ENCODE data around the gene MFSD8. TPM values are rescaled to one million over a fixed set of nuclear protein-coding genes. Genes with fewer than 3 reads are reported as not detected.
"Not testable (repeated sequence)": the region's sequence is repeated elsewhere in the genome, so short reads cannot be mapped to it uniquely, and the experiment has no call there.

MFSD8 gene
- total and polyA plus RNA-seq, 8 donors, result 1.8 to 65.9 (median 12.2) TPM

DNA sequence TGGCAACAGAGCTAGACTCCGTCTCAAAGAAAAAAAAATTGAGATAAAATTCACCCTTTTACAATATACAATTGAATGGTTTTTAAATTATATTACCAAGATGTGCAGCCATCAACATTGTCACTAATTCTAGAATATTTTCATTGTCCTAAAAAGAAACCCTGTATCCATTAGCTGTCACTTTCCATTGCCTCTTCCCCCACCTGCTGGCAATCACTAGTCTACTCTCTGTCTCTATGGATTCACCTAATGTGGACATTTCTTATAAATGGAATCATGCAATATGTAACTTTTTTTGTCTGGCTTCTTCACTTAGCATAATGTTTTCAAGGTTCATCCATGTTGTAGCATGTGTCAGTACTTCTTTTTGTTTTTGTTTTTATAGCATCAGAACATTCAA lies 21.0 kb upstream of the MFSD8 start:
- no peaks in the 10 kb centered on the region for H3K27me3 ChIP-seq
- H3K4me3 ChIP-seq, result no peak overlapping the region
- no peaks in the 10 kb centered on the region for H3K9me3 ChIP-seq
- H3K27ac ChIP-seq, result no peak overlapping the region
- TF ChIP-seq EP300 (IDR thresholded peaks at IDR 0.05) (no peak), POLR2A (IDR thresholded peaks at IDR 0.05) (no peak), POLR2AphosphoS5 (IDR thresholded peaks at IDR 0.05) (no peak)
- TF ChIP-seq, protein P1, sequence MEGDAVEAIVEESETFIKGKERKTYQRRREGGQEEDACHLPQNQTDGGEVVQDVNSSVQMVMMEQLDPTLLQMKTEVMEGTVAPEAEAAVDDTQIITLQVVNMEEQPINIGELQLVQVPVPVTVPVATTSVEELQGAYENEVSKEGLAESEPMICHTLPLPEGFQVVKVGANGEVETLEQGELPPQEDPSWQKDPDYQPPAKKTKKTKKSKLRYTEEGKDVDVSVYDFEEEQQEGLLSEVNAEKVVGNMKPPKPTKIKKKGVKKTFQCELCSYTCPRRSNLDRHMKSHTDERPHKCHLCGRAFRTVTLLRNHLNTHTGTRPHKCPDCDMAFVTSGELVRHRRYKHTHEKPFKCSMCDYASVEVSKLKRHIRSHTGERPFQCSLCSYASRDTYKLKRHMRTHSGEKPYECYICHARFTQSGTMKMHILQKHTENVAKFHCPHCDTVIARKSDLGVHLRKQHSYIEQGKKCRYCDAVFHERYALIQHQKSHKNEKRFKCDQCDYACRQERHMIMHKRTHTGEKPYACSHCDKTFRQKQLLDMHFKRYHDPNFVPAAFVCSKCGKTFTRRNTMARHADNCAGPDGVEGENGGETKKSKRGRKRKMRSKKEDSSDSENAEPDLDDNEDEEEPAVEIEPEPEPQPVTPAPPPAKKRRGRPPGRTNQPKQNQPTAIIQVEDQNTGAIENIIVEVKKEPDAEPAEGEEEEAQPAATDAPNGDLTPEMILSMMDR (IDR thresholded peaks at IDR 0.05), result no peak
- DNase-seq, result no peak
- no peaks in the 10 kb centered on the region for H3K4me1 ChIP-seq
- intact Hi-C loops (cut with DNase I; ENCODE audit: low total_unique reads), result no loop called here
- peaks cover 0 to 71% (median 53%) of the 10 kb centered on the region in 4 donors for H3K36me3 ChIP-seq
- 93 to 100% (median 97%) methylated on average over 1 of the region's 1 CpG for WGBS, 5 donors

DNA sequence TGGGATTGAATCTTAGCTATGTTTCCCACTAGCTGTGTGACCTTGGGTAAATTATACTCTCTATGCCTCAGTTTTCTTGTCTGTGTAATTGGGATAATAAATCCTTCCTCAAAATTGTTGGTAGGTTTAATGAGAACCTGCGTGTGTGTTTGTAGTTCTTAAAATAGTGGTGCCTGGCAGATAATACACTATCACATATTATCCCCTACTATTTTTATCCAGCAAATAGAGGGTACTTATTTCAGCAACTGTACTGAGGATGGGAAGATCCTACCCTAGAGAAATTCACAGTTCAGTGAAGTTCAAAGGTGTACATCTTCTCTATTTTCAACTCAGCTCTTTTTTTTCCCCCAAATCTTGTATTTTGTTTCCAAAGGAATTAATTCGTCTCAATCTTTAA lies 17.5 kb upstream of the MFSD8 start:
- Histone ChIP-seq H3K27ac (no peak overlapping the region), H3K9me3 (no peaks in the 10 kb centered on the region), H3K4me1 (no peaks in the 10 kb centered on the region), H3K4me3 (no peak overlapping the region), H3K27me3 (no peaks in the 10 kb centered on the region), H3K36me3 (peaks cover 0 to 42% (median 37%) of the 10 kb centered on the region in 4 donors)
- no peak for DNase-seq
- intact Hi-C loops (cut with DNase I; ENCODE audit: low total_unique reads), result no loop called here
- TF ChIP-seq, protein P1 (IDR thresholded peaks at IDR 0.05), result no peak
- TF ChIP-seq EP300 (IDR thresholded peaks at IDR 0.05) (no peak), POLR2A (IDR thresholded peaks at IDR 0.05) (no peak), POLR2AphosphoS5 (IDR thresholded peaks at IDR 0.05) (no peak)
- WGBS, 5 donors, result 87 to 100% (median 96%) methylated on average over 2 of the region's 2 CpGs

DNA sequence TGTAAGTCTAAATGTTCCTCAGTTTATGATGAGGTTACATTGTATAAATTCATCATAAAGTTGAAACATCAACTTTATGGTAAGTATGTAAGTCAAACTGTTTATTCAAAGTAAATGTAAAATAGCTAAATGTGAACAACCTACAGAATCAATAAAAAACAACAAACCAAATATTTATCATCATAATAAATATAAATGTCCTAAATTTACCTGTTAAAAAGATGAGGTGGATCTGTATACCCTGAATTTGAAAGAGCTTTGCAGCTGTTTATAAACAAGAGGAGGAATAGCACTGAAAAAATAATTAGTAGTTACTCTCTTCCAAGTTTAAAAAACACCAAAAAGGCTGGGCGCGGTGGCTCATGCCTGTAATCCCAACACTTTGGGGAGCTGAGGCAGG lies 14.0 kb upstream of the MFSD8 start:
- TF ChIP-seq EP300 (IDR thresholded peaks at IDR 0.05), result no peak
- no peak for TF ChIP-seq POLR2AphosphoS5 (IDR thresholded peaks at IDR 0.05)
- TF ChIP-seq POLR2A (IDR thresholded peaks at IDR 0.05), result no peak
- TF ChIP-seq, protein P1 (IDR thresholded peaks at IDR 0.05), result no peak
- no peaks in the 10 kb centered on the region for H3K9me3 ChIP-seq
- intact Hi-C loops (cut with DNase I; ENCODE audit: low total_unique reads), result no loop called here
- peaks cover 0 to 13% (median 12%) of the 10 kb centered on the region in 4 donors for H3K36me3 ChIP-seq
- no peak overlapping the region for H3K4me3 ChIP-seq
- peaks cover 0 to 4% (median 0%) of the 10 kb centered on the region in 4 donors for H3K4me1 ChIP-seq
- WGBS, 5 donors, result 90 to 100% (median 96%) methylated on average over 2 of the region's 2 CpGs
- no peaks in the 10 kb centered on the region for H3K27me3 ChIP-seq
- no peak overlapping the region for H3K27ac ChIP-seq
- no peak for DNase-seq

DNA sequence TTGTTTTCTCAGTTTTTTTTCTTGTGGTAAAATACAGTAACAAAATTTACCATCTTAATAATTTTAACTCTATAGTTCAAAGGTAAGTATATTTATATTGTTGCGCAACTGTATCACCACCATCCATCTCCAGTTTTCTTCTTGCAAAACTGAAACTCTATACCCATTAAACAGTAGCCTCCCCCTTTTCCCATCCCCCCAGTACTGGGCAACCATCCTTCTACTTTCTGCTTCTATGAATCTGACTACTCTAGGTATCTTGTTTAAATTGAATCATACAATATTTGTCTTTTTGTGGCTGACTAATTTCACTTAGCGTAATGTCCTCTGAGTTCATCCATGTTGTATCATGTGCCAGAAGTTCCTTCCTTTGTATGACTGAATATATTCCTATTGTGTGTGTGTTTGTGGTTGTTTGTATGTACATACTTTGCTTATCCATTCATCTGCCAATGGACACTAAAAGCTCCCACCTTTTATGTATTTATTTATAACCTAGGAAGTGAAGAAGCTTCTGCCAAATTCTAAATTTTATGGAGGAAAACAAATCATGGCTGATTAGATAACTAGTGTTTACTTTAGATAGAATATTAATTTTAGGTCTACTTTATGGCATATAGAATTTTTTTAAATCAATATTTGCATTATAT lies 10.3 kb upstream of the MFSD8 start:
- TF ChIP-seq, protein P1 (IDR thresholded peaks at IDR 0.05), result no peak
- no peak for TF ChIP-seq POLR2AphosphoS5 (IDR thresholded peaks at IDR 0.05)
- no peak for TF ChIP-seq EP300 (IDR thresholded peaks at IDR 0.05)
- TF ChIP-seq POLR2A (IDR thresholded peaks at IDR 0.05), result no peak
- WGBS, 5 donors, result 81 to 89% (median 86%) methylated on average over 2 of the region's 2 CpGs
- DNase-seq, result no peak
- peaks cover 0 to 16% (median 14%) of the 10 kb centered on the region in 4 donors for H3K36me3 ChIP-seq
- intact Hi-C loops (cut with DNase I; ENCODE audit: low total_unique reads), result no loop called here
- H3K27me3 ChIP-seq, result no peaks in the 10 kb centered on the region
- H3K27ac ChIP-seq, result no peak overlapping the region
- H3K9me3 ChIP-seq, result no peaks in the 10 kb centered on the region
- H3K4me3 ChIP-seq, result no peak overlapping the region
- peaks cover 0 to 4% (median 0%) of the 10 kb centered on the region in 4 donors for H3K4me1 ChIP-seq

DNA sequence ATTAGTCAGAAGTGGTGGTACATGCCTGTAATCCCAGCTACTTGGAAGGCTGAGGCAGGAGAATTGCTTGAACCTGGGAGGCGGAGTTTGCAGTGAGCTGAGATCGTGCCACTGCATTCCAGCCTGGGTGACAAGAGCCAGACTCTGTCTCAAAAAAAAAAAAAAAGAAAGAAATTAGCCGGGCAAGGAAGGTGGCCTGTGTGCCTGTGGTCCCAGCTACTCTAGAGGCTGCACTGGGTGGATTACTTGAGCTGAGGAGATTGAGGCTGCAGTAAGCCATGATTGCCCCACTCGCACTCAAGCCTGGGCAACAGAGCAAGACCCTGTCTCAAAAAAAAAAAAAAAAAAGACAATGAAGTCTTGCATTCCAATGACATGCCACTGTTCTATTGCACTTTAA lies 6.0 kb upstream of the MFSD8 start:
- H3K27me3 ChIP-seq; H3K4me3 ChIP-seq; intact Hi-C loops (cut with DNase I; ENCODE audit: low total_unique reads); DNase-seq; H3K9me3 ChIP-seq: not testable (repeated sequence)
- Histone ChIP-seq H3K36me3 (peaks cover 0 to 16% (median 12%) of the 10 kb centered on the region in 4 donors), H3K27ac (peak overlapping the region in 1 of 5 donors; percentile 58), H3K4me1 (peaks cover 0 to 37% (median 20%) of the 10 kb centered on the region in 4 donors)
- 69 to 80% (median 71%) methylated on average over 4 of the region's 4 CpGs for WGBS, 5 donors
